HG03103 (cell line): ENCODE measurements around the gene SS18L1.
A peak's percentile ranks its signal among the peaks of the same experiment; 100 is the strongest.
"Not testable (repeated sequence)": the region's sequence is repeated elsewhere in the genome, so short reads cannot be mapped to it uniquely, and the experiment has no call there.

Source experiments
- ATAC-seq: cut with Tn5 transposase; IDR thresholded peaks from one replicate; pipeline ENCODE4 v1.9.1; 2021; ENCODE audit warnings: low read depth; ENCODE audit not compliant: unreplicated experiment

SS18L1 gene

DNA sequence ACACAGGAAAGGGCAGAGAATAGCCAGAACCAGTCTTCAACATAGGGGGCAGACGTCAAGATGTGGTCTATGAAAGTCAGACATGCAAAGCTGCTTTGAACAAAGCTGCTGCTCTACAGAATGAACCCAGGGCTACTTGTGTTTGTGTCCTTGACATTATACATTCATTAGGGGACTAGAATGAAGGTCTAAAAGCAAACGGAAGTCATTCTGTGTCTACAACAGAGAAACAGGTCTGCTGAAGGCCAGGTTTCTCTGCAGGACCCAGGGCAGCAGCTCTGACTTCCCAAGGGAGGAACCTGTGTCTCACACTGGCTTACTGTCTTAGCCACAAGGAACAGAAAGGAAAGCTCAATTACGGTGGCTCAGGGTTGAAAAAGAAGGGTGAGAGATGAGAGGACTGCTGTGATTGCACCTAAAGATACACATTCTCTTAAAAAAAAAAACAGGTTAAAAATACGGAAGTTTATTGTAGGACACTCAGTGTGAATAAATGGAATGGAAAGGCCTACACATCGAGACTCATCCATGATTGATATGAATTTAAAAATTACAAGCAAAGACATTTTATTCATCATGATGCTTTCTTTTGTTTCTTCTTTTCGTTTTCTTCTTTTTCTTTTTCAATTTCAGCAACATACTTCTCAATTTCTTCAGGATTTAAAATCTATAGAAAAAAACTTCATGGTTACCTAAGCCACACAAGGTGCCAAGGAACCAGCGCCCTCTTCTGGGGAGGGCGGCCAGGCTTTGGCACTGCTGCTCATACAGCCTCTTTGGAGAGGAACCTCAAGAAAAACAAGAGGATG is 7.1 kb upstream of the SS18L1 start:
- ATAC-seq = no peak

DNA sequence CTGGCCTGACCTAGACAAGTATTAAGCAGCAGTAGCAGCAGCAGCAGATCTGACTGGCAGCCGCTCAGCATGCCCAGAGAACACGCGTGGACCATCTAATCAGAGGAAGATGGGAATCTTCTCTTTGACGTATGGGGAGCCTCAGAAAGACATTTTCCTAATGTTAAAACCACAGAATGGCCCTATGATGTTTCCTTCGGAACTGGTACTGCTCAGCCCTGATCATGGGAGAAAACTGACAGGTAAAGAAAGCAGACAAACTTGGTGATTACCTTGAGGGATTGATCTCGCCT is 6.5 kb upstream of the SS18L1 start:
- no peak for ATAC-seq

GRCh38 chr20:62137478-62138203 is 5.9 kb upstream of the SS18L1 start:
- no peak for ATAC-seq

- ATAC-seq = no peak
Observed at GRCh38 chr20:62138204-62138543, 5.4 kb upstream of the SS18L1 start.

DNA sequence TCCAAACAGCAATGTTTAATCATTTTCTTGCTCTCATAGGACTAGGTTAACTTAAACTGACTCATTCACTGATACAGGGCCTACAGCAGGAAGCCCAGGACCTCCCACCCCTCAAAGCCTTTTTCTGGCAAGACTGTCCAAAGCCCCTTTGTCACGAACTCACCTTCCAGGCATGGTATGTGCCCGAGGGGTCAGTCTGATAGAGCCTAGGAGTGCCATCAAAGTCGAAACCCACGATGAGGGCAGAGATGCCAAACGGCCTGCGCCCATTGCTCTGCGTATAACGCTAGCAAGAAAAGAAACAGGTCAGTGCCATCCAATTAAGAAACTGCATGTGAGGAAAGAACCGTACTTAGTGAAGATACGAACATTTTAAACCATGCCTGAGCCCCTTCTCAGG is 4.7 kb upstream of the SS18L1 start:
- no peak for ATAC-seq

DNA sequence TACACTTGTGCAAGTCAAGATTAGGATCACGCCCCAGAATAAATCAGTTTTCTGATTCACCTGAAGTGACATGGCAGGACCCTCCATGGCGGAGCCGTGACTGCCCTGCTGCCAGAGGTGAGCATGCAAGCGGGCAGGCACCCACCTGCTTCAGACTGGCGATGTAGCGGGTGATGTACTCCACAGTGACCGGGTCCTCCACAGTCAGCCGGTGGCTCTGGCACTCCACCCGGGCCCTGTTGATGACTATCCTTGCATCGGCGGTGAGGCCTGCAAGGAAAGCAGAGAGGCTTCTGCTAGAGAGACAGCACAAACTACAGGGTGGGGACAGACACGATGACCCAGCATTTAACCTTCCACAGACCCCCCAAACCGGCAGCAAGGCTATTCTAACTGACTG is 3.9 kb upstream of the SS18L1 start:
- no peak for ATAC-seq

DNA sequence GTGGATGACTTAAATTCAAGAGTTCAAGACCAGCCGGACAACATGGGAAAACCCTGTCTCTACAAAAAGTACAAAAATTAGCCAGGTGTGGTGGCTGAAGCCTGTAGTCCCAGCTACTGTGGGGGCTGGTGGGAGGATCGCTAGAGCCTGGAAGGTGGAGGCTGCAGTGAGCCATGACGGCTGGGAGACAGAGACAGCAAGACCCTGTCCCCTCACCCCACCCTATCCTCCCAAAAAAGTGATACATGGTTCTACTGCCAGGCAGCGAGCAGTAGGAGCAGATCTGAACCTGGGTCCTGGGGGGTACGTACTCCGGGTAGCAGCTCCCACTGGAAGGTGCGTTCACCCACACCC is 2.5 kb upstream of the SS18L1 start:
- ATAC-seq = no peak

- ATAC-seq = no peak
Observed at GRCh38 chr20:62141397-62142251, 1.9 kb upstream of the SS18L1 start.

DNA sequence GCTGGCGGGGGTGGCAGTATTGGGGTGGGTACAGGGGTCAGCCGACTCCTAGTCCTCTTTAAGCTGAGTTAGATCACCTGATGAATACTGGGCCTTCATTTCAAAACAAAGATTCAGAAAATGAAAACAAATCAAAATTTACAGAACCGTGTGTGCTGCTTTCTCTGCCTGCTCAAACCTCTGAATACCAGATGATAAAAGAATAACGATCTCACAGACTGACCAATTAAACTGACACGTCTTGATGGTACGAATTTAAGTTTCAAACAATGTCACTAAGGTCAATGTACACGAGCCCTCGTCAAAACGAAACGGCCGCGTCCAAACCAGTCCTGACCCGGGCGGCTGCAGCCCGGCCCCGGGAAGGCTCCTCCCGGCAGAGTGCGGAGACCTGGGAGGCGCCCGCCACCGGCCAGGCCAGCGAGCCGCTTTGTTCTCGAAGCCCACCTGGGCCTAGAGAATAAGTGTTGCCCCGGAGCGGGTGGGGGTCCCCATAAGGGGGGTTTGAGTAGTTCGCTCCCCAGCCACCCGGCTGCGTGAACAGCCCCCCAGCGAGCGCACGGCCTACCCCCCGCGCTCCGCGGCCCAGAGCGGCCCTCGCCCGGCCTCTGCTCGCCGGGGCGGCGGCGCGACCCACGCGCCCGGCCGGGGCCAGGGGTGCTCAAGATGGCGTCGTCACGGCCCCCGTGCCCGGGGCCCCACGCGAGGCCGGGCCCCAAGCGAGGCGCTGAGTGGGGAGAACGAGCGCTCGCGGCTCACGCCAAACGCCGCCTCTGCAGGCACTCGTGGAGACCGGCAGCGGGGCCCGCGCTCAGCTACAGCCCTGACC is 1.1 kb upstream of the SS18L1 start:
- ATAC-seq = peak; percentile 13

DNA sequence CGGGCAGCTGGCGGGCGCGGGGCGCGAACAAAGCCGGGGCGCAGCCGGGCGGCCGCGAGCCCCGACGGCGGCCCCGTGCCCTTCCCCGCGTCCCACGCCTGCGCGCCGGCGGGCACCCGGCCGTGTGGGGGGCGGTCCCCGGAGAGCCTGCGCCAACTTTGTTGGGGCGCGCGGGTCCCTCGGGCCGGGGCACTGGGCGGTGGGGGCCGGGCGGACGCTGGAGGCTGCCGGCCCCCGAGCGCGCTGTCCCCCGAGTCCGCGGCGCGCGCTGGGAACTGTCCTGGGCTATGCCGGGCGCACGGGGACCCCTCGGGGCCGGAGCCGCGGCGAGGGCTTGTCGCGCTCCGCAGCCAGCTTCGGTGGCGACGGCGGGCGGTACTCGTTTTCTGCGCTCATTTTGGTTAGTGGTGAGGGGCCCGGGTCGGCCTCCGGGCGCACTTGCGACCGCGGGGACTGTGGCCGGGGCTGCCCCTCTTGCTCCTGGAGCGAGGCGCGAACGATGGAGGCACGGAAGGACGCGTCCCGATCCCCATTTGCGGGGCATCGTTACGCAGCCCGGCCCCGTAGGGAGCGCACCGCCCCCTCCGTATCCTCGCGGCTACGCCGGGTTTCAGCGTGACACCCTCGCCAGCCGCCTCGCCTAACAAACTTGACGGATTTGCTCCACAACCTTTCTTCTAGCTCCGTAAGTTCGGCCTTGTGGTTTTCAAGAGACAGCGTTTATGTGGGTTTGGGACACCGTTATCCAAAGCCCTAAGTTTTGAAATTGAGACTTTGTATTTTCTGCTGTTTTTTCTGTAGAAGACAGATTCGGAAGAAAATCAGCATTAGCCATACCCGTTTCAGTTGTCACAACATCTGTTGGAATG is 622 bp downstream of the SS18L1 start:
- ATAC-seq = peak; percentile 31

GRCh38 chr20:62145688-62146018 is 2.1 kb downstream of the SS18L1 start:
- no peak for ATAC-seq

DNA sequence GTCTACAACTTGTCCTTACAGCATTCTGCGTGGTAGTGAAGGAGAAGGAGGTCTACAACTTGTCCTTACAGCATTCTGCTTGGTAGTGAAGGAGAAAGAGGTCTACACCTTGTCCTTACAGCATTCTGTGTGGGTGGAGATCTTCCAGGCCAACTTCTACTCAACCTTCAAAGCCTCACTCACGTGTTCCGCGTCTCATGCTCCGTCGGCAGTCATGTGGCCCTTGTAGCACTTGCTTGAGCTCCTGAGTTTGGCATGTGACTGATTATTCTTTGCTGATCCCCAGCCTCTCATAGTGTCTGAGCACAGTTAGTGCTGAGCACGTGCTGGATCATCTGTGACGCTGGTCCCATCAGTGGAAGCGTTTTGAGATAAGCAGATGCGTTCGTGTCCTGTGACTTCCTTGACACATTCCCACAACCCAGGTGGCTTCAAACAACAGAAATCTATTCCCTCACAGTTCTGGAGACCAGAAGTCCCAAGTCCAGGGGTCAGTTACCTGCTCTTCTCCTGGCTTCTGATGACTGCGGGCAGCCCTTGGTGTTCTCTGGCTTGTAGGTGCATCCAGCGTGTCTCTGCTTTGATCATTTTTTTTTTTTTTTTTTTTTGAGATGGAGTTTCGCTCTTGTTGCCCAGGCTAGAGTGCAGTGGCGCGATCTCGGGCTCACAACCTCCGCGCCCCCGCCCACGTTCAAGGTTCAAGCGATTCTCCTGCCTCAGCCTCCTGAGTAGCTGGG is 2.6 kb downstream of the SS18L1 start:
- no peak for ATAC-seq

DNA sequence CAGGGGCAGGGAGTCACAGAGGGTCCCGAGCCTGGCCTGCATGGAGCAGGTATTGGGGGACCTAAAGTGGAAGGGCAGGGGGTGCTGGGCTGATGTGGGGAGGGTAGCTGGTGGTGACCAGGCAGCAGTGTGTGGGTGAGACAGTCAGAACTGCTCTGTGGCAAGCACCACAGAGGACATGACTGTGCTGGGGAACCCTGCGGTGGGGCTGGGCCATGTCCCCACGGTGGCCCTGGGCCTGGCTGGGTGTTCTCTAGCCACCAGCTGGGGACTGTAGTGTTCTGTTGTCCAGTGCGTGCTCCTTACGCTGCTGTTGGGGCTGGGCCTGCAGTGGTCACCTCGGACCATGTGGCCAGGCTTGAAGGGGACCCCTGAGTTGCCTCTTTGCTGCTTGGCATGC is 3.6 kb downstream of the SS18L1 start:
- ATAC-seq = no peak

DNA sequence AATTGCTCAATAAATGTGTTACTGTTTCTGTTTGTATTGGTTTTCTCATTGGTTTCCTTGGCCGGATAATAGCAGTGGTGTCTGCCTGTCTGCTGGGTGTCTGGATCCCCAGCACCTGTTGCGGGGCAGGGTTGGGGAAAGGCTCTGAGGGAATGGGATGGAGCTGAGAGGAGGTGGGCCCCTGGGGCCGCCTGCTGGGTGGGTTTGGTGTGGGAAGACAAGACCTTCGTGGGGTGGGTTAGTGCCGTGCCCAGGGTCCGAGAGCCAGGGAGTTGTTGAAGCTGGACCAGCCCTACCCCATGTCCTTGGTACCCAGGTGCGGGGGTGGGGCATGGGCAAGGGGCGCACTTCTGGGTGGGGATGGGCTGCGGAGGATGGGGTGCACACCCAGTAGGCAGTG is 4.0 kb downstream of the SS18L1 start:
- ATAC-seq = no peak

DNA sequence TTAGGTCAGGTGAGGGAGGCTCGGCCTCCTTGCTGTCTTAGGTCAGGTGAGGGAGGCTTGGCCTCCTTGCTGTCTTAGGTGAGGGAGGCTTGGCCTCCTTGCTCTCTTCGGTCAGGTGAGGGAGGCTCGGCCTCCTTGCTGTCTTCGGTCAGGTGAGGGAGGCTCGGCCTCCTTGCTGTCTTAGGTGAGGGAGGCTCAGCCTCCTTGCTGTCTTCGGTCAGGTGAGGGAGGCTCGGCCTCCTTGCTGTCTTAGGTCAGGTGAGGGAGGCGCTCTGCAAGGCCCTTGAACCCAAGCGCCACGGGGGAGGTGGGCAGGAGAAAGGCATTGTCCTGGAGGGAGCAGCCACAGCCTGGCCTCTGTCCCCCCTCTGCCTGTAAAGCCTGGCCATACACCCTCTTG is 4.8 kb downstream of the SS18L1 start:
- not testable (repeated sequence) for ATAC-seq

DNA sequence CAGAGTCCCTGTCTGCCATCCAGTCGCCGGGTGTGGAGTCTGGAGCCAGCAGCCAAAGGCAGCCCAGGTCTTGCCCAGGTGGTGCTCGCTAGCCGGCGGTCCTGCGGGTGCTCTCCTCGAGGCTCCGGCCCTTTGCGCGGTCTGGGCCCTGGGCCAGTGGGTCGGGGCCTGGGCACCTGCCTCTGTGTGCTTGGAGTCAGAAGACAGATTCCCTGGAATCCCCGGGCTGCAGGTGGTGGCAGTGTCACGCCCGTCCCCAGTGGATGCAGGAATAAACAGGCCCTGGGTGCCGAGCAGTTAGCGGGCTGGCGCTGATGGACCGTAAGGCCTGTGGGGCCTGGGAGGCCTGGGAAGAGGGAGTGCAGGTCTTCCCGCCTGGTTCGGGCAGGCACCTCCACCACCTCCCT is 5.3 kb downstream of the SS18L1 start:
- ATAC-seq = no peak

GRCh38 chr20:62149532-62150309 is 6.2 kb downstream of the SS18L1 start:
- ATAC-seq = no peak

- ATAC-seq = no peak
Observed at GRCh38 chr20:62150310-62150575, 6.7 kb downstream of the SS18L1 start.

- no peak for ATAC-seq
Observed at GRCh38 chr20:62151225-62151624, 7.7 kb downstream of the SS18L1 start.
